Activated gamma-delta T cell treated with anti-CD3 and anti-CD28 coated beads, Interleukin-2, amount 50 U/mL, for 16 hours (primary cell): ENCODE results near the gene NLGN4X.

Experiments used
- DNase-seq: peaks from one replicate; pipeline ENCODE4 v3.0.0-alpha.2; 2020; ENCODE audit warnings: low read depth

The NLGN4X gene

DNA sequence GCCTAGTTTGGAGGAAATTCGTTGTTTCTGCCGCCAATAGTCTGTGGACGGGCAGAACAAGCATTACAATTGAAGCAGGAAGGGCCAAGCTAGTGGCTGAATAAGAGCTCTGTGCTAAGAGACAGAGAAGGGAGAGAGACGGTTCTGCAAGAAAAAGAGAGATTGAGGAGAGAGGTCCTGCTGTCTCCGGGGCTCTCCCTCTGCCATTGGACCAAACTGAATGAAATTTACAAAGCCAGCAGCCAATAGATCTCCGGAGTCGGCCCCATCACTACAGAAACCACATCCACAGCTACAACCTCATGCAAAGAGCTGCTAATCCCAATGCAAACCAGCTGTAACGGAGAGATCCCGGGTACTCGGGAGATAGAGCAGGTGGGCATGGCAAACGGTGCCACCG lies at the start of gene NLGN4X:
Gene NLGN4X, minus strand, starts transcription at position 148 of the 400 bp plus-strand sequence. CDS start 77,401 bp downstream, outside the sequence.
- no peak for DNase-seq

GRCh38 chrX:6266041-6266440 lies 37.4 kb upstream of the NLGN4X start:
- DNase-seq: no peak

DNA sequence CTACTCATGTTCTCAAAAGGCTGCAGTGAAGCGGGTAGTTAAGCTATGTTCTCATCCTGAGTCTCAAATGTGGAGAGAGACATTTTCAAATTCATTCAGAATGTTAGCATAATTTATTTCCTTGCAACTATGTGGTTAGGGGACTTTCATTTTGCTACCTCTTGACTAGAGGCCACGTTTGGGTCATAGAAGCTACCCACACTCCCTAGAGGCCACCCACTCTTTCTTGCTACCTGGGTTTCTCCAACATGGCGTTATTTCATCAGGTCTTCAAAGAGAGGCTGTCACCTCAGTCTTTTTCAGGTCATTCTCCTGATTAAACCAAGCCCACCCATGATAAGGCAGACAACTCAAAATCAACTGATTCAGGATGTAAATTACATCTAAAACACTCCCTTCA lies 34.3 kb upstream of the NLGN4X start:
- DNase-seq: no peak

DNA sequence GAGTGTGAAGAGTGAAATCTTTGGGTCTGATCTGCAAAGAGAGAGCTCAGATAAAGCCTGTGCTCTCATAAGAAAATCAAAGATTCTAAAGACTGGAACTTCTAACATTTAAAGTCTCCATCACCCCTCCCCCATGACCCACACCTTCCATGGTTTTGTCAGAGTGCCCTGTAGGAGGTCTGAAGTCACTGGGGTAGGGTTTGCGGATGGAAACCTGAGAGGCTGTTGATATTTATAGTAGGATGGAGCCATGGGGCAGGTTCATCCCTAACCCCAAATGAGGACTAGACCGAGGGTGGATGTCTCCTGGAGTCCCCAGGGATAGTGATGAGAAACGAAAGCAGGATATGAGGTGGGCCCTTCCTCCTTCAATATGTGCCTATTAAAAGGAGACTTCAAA lies 28.4 kb upstream of the NLGN4X start:
- DNase-seq: no peak

GRCh38 chrX:6244666-6245065 lies 16.0 kb upstream of the NLGN4X start:
- DNase-seq: no peak

- no peak for DNase-seq
Observed at GRCh38 chrX:6238576-6238975, 9.9 kb upstream of the NLGN4X start.

DNA sequence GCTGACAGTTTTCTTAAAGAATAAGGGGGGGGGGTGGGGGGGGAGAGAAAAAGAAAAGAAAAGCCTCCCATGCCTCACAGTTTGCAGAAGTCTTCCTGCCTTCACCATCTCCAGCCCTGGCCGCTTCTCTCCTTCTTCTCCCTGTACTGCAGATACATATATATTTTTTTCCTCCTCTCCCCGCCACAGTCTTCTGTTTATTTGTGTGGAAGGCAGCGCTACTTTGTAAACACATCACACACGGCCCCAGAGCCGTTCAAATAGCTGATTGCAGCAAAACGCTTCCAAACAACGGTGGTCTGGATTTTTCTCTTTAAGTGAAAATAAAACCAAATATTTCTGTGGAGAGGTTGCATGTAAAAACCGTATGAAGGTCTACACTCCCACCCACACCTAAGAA lies 732 bp downstream of the NLGN4X start:
- no peak for DNase-seq

GRCh38 chrX:6227453-6227835 lies 1.2 kb downstream of the NLGN4X start:
- no peak for DNase-seq

DNA sequence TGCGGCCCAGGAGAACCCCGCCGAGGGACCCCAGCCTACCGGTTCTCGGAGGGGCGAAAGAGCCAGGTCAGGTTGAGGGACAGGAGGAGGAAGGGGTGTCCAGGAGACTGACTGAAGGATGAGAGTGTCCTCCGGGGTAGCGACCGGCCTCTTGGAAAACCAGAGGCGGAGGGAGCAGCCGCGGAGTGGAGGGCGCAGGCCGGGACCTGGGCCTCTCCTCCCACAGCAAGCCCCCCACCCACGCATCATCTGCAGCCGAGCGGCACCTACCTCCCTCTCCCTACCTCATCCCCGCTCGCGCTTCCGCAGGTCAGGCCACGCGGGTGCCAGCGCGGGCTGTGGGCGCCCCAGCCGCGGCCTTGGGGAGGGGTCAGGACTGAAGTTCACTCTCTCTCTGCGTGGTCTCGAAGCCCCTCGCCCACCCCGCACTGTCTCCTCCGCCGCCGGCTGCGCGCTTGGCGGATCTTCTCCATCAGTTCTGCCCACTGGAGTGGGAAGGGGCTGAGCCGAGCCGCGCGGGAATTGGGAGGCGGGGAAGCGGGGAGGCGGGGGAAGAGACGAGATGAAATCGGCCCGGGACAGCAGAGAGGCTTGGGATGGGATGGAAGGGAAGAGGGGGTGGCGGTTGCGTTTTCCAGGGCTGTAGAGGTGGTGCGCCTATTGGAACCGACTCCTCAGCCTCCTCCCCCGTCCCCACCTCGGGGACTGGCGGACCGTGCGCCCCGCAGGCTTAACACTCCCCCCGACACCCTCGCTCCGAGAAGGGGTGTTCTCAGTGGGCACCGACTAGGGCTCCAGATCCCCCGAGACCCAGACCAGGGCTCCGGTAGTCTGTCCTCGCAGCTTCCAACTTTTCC lies 1.8 kb downstream of the NLGN4X start:
- DNase-seq: no peak

DNA sequence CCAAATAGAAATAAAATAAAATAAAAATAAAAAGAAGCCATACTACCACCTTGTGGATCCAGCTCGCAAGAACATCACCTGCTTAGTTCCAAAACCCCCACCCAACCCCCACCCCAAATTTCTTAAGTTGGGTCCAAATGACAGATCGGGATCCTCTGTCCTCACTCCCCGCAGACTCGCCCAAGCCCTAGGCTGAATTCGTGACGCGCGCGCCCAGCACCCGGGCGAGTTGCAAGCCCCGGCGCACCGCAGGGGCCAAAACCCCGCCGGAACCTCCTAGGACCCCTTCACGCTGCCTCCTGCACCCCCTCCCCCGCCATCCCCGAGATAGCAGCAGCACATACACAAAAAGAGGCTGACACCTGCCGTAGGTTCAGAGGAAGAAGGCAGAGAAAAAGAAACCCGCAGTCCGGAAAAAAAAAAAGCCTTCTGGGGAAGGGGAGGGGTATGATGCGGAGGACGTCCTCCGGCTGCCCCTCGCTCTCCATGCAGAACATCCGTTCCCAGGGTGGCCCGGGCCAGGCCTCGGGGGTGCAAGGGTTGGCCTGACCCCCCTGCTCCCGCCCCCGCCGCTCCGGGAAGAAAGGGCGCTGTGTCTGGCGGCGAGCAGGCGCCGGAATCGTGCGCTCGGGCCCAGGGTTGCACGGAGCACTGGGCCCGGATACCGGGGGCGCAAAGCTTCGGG lies 2.6 kb downstream of the NLGN4X start:
- no peak for DNase-seq

DNA sequence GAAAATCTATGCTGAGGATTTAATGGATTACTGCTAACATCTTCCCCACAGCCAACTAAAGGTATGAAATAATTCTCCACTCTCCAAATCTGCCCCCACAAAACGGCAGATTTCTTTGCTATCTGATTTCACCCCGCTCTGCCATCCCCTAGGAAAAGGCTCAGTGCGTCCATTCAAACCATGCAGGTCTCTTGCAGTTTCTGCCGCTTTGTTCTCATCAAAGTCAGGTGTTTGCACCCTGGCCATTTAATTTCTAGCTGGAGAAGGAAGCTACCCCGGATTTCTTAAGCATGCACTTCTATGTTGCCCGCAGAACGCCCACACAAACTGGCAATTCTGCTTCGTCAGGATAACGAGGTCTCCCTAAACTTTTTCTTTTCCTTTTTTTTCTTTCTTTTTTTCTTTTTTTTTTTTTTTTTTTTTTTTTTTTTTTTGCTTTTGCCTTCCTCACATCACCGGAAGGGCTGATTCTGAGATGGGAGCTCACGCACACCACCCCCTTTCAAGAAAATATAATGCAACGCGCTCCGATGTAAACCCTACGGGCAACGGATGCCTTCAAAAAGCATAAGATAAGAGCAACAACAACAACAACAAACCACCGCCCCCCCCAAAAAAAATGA lies 3.3 kb downstream of the NLGN4X start:
- DNase-seq: no peak

- DNase-seq: no peak
Observed at GRCh38 chrX:6223516-6223915, 5.2 kb downstream of the NLGN4X start.

DNA sequence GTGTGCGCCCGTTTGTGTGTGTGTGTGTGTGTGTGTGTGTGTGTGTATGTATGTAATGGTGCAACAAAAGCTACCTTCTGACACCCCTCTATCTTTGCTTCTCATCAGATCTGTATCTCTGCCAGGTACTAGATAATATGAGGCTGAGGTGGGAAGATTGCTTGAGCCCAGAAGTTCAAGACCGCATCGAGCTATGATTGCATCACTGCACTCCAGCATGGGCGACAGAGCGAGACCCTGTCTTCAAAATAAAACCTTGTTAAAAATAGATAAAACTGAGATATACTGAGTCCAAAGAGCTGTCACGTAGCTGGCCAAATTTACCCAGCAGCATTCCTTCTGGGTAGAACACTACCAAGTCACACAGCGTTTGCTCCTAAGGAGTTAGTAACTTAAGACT lies 18.4 kb downstream of the NLGN4X start:
- DNase-seq: no peak

DNA sequence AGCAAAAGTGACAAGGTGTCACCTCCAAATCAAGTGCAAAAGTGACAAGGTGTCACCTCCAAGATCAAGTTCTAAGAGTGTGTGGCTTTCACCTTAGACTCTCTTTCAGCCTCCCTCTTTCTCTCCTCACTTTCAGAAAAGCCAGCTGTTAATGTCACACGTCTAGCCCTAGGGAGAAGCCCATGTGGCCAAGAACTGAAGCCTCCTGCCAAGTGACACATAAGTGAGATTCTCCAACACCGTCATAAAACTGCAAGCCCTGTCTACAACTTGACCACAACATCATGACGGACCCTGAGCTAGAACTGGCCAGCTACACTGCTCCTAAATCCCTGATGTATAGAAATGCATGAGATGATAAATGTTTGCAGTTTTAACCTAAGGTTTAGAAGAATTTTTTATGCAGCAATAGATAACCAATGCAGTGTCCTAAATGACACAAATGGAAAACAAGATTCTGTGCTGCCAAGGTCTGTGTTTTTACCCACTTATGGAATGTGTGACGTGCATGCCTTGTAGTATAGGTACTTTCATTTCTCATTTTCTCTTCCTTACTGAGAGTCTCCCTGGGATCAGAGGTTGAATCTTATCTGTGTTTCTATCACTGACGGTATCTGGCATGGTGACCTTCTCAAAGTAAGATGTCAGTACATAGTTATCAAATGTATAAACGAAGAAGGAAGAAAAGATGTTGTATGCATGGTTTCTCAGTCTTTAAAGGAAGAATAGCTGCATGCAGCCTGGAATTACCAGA lies 25.0 kb downstream of the NLGN4X start:
- no peak for DNase-seq

DNA sequence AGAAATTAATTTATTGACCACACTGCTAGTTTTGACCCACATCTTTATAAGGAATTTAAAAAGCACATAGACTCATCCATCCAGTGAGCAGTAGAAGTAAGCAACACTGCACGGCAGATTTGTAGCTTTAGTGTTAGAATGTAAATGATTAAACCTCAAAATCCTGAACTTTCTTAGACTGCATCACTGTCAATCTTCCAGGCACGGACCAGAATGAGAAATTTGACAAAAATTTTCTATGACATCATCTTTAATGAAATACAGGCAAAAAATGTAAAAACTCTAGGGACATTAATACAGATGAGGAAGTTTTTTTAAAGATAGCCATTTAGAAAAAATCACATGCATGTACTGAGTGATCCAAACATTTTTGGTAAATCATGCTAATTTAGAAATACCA lies 29.2 kb downstream of the NLGN4X start:
- no peak for DNase-seq

GRCh38 chrX:6187256-6187655 lies 41.4 kb downstream of the NLGN4X start:
- DNase-seq: no peak

DNA sequence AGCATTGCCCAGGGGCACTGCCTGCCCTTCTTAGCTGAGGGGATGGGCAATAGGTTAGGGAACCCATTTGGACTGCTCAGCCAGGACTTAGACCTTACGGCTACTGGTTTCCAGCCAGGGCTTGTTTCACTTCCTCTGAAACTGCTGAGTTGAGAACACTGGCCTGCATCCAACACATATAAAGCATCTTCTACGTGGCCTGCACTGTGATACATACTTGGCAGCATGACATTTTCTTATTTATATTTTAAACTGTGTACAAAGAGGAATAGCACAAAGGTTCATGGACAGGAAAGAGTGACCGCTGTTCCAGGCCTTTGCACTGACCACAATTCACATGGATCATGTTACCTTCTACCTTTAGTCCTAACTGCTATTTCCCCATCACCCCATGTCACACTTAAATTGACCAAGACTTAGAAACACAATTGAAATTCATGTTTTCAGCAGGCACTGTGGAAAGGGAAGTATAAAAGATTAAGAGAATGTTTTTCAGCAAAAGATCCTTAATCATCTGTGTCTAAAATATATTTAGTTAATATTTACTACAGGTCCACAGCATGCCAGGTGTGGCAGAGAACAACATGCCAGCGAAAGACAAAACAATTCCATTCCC lies 43.7 kb downstream of the NLGN4X start:
- DNase-seq: no peak

DNA sequence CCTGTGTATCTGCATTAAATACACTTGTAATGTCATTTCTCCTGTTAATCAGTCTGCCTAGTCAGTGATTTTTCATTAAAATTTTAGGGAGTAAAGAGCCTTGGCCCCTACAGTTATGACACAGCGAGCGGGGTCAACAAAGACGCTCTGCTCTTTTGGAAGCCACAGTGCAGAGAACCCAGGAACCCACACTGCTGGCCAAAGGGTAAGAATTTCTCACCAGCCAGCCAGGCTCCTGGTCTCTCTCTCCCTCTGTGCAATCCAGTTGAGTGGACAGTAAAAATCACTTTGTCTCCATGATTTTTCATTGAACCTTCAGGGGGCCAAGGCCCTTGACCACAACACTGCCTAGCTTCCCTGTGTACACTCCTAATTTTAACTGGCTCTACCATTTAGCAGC lies 52.8 kb downstream of the NLGN4X start:
- DNase-seq: no peak

DNA sequence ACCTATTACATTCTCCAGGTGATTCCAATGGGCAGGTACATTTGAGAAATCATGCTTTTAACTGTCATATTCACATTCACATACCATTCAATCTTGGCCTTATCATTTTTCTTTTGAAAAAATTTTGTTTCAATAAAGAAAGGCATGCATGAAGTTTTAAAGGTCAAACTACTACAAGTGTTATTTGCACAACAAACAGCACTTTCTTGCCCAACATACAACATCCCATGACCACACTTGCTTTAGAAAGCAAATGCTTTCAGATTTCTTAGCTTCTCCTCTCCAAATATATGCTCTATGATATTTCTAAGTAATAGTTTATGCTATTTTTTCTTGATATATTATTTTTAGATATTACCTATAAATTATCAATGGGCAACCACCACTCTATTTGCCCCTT lies 58.2 kb downstream of the NLGN4X start:
- no peak for DNase-seq

DNA sequence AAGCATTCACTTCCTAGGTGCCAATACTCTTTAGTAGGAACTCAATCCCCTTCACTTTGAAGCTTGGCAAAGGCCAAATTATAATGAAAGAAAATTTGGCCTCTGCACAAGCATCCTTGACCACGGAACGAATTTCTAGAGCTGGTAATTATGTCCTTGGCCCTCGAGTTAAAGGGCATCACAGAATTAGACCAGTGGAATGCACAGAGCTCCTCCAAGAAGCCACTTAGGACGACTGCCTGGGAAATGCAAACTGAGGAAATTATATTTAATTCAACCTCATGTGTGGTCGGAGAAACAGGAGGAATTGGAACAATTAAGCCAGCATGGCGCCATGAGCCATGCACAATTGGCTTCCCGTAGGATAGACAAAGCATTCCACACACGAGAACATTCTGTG lies 59.3 kb downstream of the NLGN4X start:
- DNase-seq: no peak

DNA sequence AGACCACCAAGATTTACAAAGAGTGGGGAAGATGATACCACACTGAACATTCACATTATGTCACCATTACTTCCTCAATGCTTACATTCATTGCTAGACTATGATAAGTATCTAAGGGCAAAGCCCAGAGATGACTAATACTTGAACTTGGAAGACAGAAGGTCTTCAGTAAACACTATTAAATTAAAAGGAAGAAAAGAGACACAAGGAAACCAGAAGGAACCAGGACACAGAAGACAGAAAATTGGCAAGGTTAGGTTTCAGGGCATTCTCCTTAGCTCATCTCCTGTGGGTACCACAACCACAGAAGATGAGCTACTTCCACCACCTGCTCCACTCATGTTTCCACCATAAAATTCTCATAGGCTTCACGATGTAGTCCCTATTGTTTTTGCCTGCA lies 64.9 kb downstream of the NLGN4X start:
- DNase-seq: no peak

GRCh38 chrX:6159468-6159867 lies 69.2 kb downstream of the NLGN4X start:
- DNase-seq: no peak
